ENCODE data around the gene FNBP1. TPM values are rescaled to one million over a fixed set of nuclear protein-coding genes. Genes with fewer than 3 reads are reported as not detected.

FNBP1 gene
- total and polyA plus RNA-seq, 7 donors: 12.5 to 172 (median 92.8) TPM

DNA sequence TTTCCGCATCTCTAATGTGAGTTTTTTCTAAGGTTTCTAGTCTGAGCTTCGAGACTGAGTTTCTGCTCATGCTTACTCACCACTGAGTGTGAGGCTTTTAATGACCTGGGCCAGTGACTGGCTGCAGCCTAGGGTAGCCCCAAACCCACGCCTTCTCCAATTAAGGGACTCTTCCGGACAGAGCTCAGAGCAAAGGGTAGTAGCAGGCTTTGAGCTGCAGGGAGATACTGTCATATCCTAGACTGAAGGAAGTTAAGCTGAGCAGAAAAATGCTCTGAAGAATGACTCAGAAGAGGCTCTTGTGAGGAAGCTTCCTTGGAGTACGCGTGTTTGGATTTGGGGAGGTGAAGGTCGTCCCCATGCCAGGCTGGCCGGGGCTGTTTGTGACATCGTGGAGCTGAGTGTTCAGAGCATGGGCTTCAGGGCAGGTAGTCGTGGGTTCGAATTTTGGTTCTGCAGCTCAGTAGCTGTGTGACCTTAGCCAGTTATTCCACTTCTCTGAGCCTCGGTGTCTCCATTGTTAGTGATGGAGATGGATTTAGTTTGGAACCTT lies 204.2 kb downstream of the FNBP1 start:
- intact Hi-C loops (cut with DNase I): no loop called here
- H3K27ac ChIP-seq: no peak overlapping the region
- 86 to 89% methylated on average over 12 of the region's 12 CpGs for WGBS, 2 donors
- H3K4me3 ChIP-seq: no peak overlapping the region
- TF ChIP-seq CTCF (IDR thresholded peaks at IDR 0.05): no peak
- H3K36me3 ChIP-seq: no peaks in the 10 kb centered on the region
- no peaks in the 10 kb centered on the region for H3K27me3 ChIP-seq
- DNase-seq: no peak
- no peaks in the 10 kb centered on the region for H3K9me3 ChIP-seq
- H3K4me1 ChIP-seq: peaks cover 0 to 42% (median 36%) of the 10 kb centered on the region in 4 donors

Small RNAs within 50 kb of the gene (small RNA-seq; reads per million reads assigned to genes)
- 0 reads per million in 3 donors for gene MIR6855

Other genes with a start within 250 kb of the FNBP1 start
- gene TOR1B, start 240.0 kb downstream of the FNBP1 start, total RNA-seq: 10 to 100 TPM; 20.2 to 22.9 (median 21.3) TPM
- gene TOR1B, start 240.0 kb downstream of the FNBP1 start, polyA plus RNA-seq: 10 to 100 TPM in 2 of 3 donors, 1 to 10 TPM in 1; 7.8 to 31.3 (median 11.1) TPM
- 10 to 100 TPM; 31.6 to 51.2 (median 36.1) TPM for gene TOR1A, start 219.1 kb downstream of the FNBP1 start, total RNA-seq
- 10 to 100 TPM; 12.5 to 27.6 (median 13.2) TPM for gene TOR1A, start 219.1 kb downstream of the FNBP1 start, polyA plus RNA-seq
- 100 to 1,000 TPM in 1 of 4 donors, 10 to 100 TPM in 3; 55.7 to 172 (median 66.0) TPM for gene C9orf78, start 207.9 kb downstream of the FNBP1 start, total RNA-seq
- gene C9orf78, start 207.9 kb downstream of the FNBP1 start, polyA plus RNA-seq: 10 to 100 TPM; 63.1 to 84.1 (median 74.9) TPM
- gene USP20, start 207.7 kb downstream of the FNBP1 start, total RNA-seq: 10 to 100 TPM; 17.5 to 52.1 (median 21.8) TPM
- 10 to 100 TPM in 1 of 3 donors, 1 to 10 TPM in 2; 7.9 to 26.7 (median 9.6) TPM for gene USP20, start 207.7 kb downstream of the FNBP1 start, polyA plus RNA-seq
- gene GPR107, start 10.7 kb upstream of the FNBP1 start, total RNA-seq: 10 to 100 TPM; 18.9 to 27.7 (median 21.6) TPM
- gene GPR107, start 10.7 kb upstream of the FNBP1 start, polyA plus RNA-seq: 10 to 100 TPM in 1 of 3 donors, 1 to 10 TPM in 2; 3.6 to 34.1 (median 3.7) TPM
- gene NCS1, start 129.2 kb upstream of the FNBP1 start, total RNA-seq: 100 to 1,000 TPM in 1 of 4 donors, 10 to 100 TPM in 3; 78.5 to 133 (median 96.9) TPM
- gene NCS1, start 129.2 kb upstream of the FNBP1 start, polyA plus RNA-seq: 1 to 10 TPM in 2 of 3 donors, under 1 TPM in 1; 0.69 to 8.9 (median 4.2) TPM
- 100 to 1,000 TPM in 1 of 4 donors, 10 to 100 TPM in 2, 1 to 10 TPM in 1; 8.2 to 106 (median 35.7) TPM for gene HMCN2, start 222.6 kb upstream of the FNBP1 start, total RNA-seq
- gene HMCN2, start 222.6 kb upstream of the FNBP1 start, polyA plus RNA-seq: 10 to 100 TPM in 1 of 3 donors, 1 to 10 TPM in 2; 3.6 to 44.0 (median 6.0) TPM

Data from sigmoid colon (tissue), 7 donors.